Measurements from ENCODE around the gene LIPK.

GRCh38 chr10:88687853-88688467 lies 18.1 kb upstream of the LIPK start:
- TF ChIP-seq POLR2A (IDR thresholded peaks at IDR 0.05) (no peak), POLR2AphosphoS5 (IDR thresholded peaks at IDR 0.05) (no peak)
- TF ChIP-seq, protein P1, sequence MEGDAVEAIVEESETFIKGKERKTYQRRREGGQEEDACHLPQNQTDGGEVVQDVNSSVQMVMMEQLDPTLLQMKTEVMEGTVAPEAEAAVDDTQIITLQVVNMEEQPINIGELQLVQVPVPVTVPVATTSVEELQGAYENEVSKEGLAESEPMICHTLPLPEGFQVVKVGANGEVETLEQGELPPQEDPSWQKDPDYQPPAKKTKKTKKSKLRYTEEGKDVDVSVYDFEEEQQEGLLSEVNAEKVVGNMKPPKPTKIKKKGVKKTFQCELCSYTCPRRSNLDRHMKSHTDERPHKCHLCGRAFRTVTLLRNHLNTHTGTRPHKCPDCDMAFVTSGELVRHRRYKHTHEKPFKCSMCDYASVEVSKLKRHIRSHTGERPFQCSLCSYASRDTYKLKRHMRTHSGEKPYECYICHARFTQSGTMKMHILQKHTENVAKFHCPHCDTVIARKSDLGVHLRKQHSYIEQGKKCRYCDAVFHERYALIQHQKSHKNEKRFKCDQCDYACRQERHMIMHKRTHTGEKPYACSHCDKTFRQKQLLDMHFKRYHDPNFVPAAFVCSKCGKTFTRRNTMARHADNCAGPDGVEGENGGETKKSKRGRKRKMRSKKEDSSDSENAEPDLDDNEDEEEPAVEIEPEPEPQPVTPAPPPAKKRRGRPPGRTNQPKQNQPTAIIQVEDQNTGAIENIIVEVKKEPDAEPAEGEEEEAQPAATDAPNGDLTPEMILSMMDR (IDR thresholded peaks at IDR 0.05), result peak; percentile 35 to 58 (median 46)

Measured in gastroesophageal sphincter (tissue), 3 donors.